Upper lobe of right lung (tissue), 1 donor: ENCODE data around the gene KIF21B. TPM values are rescaled to one million over a fixed set of nuclear protein-coding genes. Genes with fewer than 3 reads are reported as not detected.

Experiments
- ATAC-seq: fragments of 200-7000 bp; cut with Tn5 transposase; one replicate; pipeline ENCODE4 v1.9.1; 2020; ENCODE audit warnings: mild to moderate bottlenecking, moderate library complexity
- DNase-seq: peaks from one replicate; pipeline ENCODE4 v3.0.0-alpha.2; 2020
- H3K27ac ChIP-seq: fragments of 200-600 bp; one replicate; pipeline ENCODE4 v1.8.0; 2022
- H3K27me3 ChIP-seq: fragments of 200-600 bp; one replicate; pipeline ENCODE4 v1.8.0; 2022; ENCODE audit warnings: mild to moderate bottlenecking
- H3K36me3 ChIP-seq: fragments of 200-600 bp; one replicate; pipeline ENCODE4 v1.8.0; 2022
- H3K4me1 ChIP-seq: fragments of 200-600 bp; one replicate; pipeline ENCODE4 v1.8.0; 2022
- H3K4me3 ChIP-seq: fragments of 200-600 bp; one replicate; pipeline ENCODE4 v1.8.0; 2022; ENCODE audit warnings: mild to moderate bottlenecking
- H3K9me3 ChIP-seq: fragments of 200-600 bp; one replicate; pipeline ENCODE4 v1.8.0; 2022
- intact Hi-C: fragments of 100-400 bp; cut with DNase I; formaldehyde crosslinking; loops from one replicate; pipeline ENCODE4 v1.11.0; 2022
- total RNA-seq: library from RNA; stranded (reverse); fragmentation: NEBNext Ultra II Directional; extraction: Animal tissue kit (Norgen Biotek cat#: 25700); gene quantifications from one replicate; pipeline ENCODE4 v1.2.1, GENCODE V29; 2021
- TF ChIP-seq, protein P1 (sequence below): fragments of 200-600 bp; IDR thresholded peaks from one replicate; pipeline ENCODE4 v1.8.0; 2022; ENCODE audit warnings: antibody characterized with exemption
- donor health status: DM: no; HTN: yes; CAD: no; lungs with severe emphysema.

KIF21B gene
- total RNA-seq, 1 donor from 2014 or later = 5.7 TPM

DNA sequence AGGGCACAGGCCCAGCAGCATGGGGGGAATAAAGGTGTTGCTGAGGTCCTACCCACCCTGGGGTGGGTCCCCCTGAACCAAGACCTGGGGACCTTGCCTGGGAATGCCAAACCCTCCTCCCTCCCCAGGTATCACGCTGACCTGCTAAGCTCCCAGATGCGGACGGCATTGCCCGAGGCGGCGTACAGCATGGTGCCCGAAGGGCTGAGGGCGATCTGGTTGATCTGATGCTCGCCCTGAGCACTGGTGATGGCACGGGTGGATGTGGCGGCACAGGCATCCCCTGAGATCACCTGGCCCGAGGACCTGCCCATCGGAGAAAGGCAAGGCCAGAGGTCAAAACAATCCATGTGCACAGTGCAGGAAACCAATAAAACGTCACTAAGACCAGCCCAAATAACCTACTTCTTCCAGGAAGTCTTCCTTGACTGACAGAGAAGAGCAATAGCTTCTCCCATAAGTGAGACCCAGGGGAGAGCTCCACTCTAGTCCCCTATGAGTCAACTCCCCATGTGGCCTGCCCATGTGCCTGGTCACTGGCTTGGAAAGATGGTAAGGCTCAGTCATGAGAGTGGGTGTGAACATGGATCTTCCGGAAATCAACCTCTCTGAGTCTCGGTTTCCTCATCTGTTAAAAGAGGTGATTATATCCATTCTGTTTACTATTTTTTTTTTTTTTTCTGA is 46.3 kb downstream of the KIF21B start:
- Histone ChIP-seq H3K27ac (no peak overlapping the region), H3K4me3 (no peak overlapping the region), H3K9me3 (no peaks in the 10 kb centered on the region), H3K4me1 (peaks cover 1% of the 10 kb centered on the region), H3K27me3 (no peaks in the 10 kb centered on the region), H3K36me3 (no peaks in the 10 kb centered on the region)
- intact Hi-C loops = loop anchor here (10.0 kb wide), 1 partner anchor 138 kb away; the partner anchor contains the start of gene CACNA1S
- TF ChIP-seq, protein P1, sequence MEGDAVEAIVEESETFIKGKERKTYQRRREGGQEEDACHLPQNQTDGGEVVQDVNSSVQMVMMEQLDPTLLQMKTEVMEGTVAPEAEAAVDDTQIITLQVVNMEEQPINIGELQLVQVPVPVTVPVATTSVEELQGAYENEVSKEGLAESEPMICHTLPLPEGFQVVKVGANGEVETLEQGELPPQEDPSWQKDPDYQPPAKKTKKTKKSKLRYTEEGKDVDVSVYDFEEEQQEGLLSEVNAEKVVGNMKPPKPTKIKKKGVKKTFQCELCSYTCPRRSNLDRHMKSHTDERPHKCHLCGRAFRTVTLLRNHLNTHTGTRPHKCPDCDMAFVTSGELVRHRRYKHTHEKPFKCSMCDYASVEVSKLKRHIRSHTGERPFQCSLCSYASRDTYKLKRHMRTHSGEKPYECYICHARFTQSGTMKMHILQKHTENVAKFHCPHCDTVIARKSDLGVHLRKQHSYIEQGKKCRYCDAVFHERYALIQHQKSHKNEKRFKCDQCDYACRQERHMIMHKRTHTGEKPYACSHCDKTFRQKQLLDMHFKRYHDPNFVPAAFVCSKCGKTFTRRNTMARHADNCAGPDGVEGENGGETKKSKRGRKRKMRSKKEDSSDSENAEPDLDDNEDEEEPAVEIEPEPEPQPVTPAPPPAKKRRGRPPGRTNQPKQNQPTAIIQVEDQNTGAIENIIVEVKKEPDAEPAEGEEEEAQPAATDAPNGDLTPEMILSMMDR = no peak
- DNase-seq = no peak
- no peak for ATAC-seq

DNA sequence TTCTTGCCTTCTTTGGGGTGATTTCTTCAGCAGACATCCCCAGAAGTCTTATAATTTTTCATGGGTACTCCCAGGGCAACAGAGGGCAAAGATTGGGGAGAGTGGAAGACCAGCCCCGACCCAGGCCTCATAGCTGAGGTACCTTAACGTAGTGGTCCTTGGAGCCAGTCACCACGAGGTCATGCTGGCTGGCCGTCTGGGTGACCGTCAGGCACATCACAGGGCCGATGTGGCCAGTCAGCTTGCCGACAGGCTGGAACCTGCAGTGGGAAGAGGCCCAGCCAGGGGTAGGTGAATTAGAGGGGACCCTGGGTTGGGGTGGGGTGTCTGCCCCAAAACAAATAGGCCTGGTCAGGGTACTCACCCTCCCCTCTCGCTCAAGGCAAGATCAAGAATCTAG is 46.9 kb downstream of the KIF21B start:
- intact Hi-C loops = loop anchor here (10.0 kb wide), 1 partner anchor 138 kb away; the partner anchor contains the start of gene CACNA1S
- H3K36me3 ChIP-seq = no peaks in the 10 kb centered on the region
- H3K4me1 ChIP-seq = peaks cover 4% of the 10 kb centered on the region
- DNase-seq (no peak), ATAC-seq (no peak)
- TF ChIP-seq, protein P1 = no peak
- H3K4me3 ChIP-seq = no peak overlapping the region
- H3K27me3 ChIP-seq = no peaks in the 10 kb centered on the region
- H3K9me3 ChIP-seq = no peaks in the 10 kb centered on the region
- no peak overlapping the region for H3K27ac ChIP-seq

DNA sequence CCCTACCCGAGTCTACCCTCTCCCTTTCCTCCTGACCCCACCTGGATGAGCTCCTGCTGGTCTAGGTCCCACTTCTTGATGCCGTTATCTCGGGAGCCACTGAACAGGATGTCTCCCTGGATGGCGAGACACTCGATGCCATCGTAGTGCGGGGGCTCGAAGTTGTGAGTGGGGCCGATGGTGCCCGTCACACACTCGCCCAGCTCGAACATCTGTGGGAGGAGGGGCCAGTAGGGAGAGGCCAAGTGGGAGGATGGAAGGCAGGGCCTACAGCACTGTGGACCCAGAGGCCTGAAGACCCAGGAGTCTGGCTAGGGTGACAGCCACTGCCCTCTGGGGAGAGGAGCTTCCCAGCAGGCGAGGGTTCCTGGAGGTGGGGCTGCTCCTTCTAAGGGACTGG is 48.1 kb downstream of the KIF21B start:
- no peak overlapping the region for H3K27ac ChIP-seq
- DNase-seq (no peak), ATAC-seq (no peak)
- no peak overlapping the region for H3K4me3 ChIP-seq
- no peaks in the 10 kb centered on the region for H3K9me3 ChIP-seq
- intact Hi-C loops = loop anchor here (10.0 kb wide), 1 partner anchor 139 kb away; the partner anchor contains the start of gene CACNA1S
- H3K36me3 ChIP-seq = no peaks in the 10 kb centered on the region
- no peaks in the 10 kb centered on the region for H3K27me3 ChIP-seq
- H3K4me1 ChIP-seq = peaks cover 4% of the 10 kb centered on the region
- TF ChIP-seq, protein P1 = no peak

DNA sequence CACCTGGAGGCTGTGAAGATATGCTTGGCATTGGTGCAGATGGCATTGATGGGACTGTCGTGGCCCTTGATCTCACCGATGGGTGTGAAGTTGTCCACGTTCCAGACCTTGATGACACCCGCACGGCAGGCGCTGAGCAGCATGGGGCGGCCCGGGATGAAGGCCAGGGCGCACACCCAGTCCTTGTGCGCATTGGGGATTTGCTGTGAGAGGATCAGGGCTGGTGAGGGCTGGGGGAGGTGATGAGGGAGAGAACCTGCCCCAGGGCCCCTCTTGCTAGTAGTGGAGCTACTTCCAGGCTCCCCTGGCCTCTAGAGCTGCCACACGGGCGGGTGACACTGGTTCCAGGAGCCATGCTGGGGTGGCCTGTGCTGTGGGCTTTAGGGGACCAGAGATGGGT is 48.8 kb downstream of the KIF21B start:
- no peaks in the 10 kb centered on the region for H3K36me3 ChIP-seq
- no peaks in the 10 kb centered on the region for H3K9me3 ChIP-seq
- TF ChIP-seq, protein P1 = no peak
- ATAC-seq (no peak), DNase-seq (no peak)
- no peak overlapping the region for H3K4me3 ChIP-seq
- H3K4me1 ChIP-seq = peaks cover 4% of the 10 kb centered on the region
- no peak overlapping the region for H3K27ac ChIP-seq
- intact Hi-C loops = loop anchor here (5.0 to 10.0 kb wide), 2 partner anchors 73 to 140 kb away; partner anchors contain the start of gene CACNA1S
- H3K27me3 ChIP-seq = no peaks in the 10 kb centered on the region

DNA sequence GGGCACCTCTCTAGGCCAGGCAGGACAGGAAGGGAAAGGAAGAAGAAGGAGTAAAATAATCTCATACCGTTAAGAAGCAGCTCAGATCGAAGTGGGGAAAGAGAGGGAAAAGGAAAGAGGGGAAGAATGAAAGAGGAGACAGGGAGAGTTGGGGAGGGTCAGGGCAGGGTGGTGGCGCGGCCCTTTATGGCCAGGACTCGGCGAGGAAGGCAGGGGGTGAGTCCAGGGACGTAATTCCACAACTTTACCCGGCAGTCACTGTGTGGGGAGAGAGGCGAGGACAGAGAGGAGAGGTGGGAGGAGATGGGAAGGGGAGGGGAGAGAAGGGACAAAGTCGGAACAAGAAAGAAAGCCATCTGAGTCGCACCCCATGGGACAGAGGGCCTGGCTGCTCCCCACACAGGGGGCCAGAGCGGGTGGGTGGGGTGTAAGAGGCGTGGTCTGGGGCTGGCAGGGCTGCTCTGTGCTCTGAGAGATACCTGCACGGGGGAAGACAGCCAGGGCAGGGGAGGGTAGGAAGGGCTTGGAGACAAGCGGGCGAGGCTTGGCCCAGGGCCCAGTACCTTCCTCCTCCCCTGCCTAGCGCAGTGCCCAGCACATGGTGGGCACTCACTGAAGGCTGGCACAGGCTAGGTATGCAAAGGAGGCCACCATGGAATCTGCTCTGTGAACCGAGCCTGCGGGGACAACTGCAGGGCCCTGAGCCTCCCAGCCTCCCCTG is 49.4 kb downstream of the KIF21B start:
- no peak overlapping the region for H3K4me3 ChIP-seq
- H3K4me1 ChIP-seq = peaks cover 4% of the 10 kb centered on the region
- ATAC-seq = no peak
- H3K9me3 ChIP-seq = no peaks in the 10 kb centered on the region
- no peaks in the 10 kb centered on the region for H3K36me3 ChIP-seq
- no peak overlapping the region for H3K27ac ChIP-seq
- intact Hi-C loops = loop anchor here (5.0 to 10.0 kb wide), 2 partner anchors 73 to 141 kb away; partner anchors contain the start of gene CACNA1S
- DNase-seq = no peak
- no peaks in the 10 kb centered on the region for H3K27me3 ChIP-seq
- TF ChIP-seq, protein P1 = no peak
